H1 (cell line): Measurements from ENCODE around the gene ARHGEF40. TPM values are rescaled to one million over a fixed set of nuclear protein-coding genes. Genes with fewer than 3 reads are reported as not detected.

ENCODE experiments used
- CTCF ChIA-PET: fragments of 300-600 bp; sonication (Branson Sonifier 250); formaldehyde crosslinking; loops from one replicate; lab custom pipeline; 2021; ENCODE audit not compliant: partially characterized antibody; lab: Charles Lee
- POLR2A ChIA-PET: fragments of 300-600 bp; sonication (Branson Sonifier 250); formaldehyde crosslinking; loops from one replicate; lab custom pipeline; 2021; ENCODE audit warnings: inconsistent platforms; ENCODE audit not compliant: partially characterized antibody; lab: Charles Lee
- DNase-seq, 2 experiments: peaks; one replicate each; pipeline versions ENCODE4 v3.0.0 to v3.0.0-alpha.2; 2010 to 2022; ENCODE audit warnings: low spot score in 2 of 2, low read depth in 1 of 2, mixed read lengths in 1 of 2
- FAIRE-seq: peaks from 2 replicates; lab custom pipeline; 2011; peaks lifted over from hg19 to GRCh38; lab: Jason Lieb, UNC
- H2AFZ ChIP-seq: 2 replicates; pipeline ENCODE4 v1.8.1; 2012; ENCODE audit warnings: low read length, inconsistent platforms
- H2AK5ac ChIP-seq: 2 replicates; pipeline ENCODE4 v1.6.1; 2013; ENCODE audit warnings: low read depth, low read length
- H2BK120ac ChIP-seq: replicated peaks from 2 replicates; pipeline ENCODE3; 2013; ENCODE audit warnings: low read depth, low read length, inconsistent platforms
- H2BK12ac ChIP-seq: 2 replicates; pipeline ENCODE4 v1.6.1; 2013; ENCODE audit warnings: low read depth, low read length
- H2BK15ac ChIP-seq: 2 replicates; pipeline ENCODE4 v1.6.1; 2013; ENCODE audit warnings: low read length
- H2BK20ac ChIP-seq: 2 replicates; pipeline ENCODE4 v1.6.1; 2013; ENCODE audit warnings: low read length
- H2BK5ac ChIP-seq: 2 replicates; pipeline ENCODE4 v1.6.1; 2013; ENCODE audit warnings: low read depth, low read length
- H3K14ac ChIP-seq: 2 replicates; pipeline ENCODE4 v1.6.1; 2013; ENCODE audit warnings: inconsistent platforms; ENCODE audit not compliant: insufficient read length
- H3K18ac ChIP-seq: 2 replicates; pipeline ENCODE4 v1.6.1; 2013; ENCODE audit warnings: low read length; ENCODE audit errors: extremely low read depth
- H3K23ac ChIP-seq: 2 replicates; pipeline ENCODE4 v1.6.1; 2013; ENCODE audit warnings: inconsistent platforms; ENCODE audit not compliant: insufficient read length
- H3K23me2 ChIP-seq: 2 replicates; pipeline ENCODE4 v1.6.1; 2013; ENCODE audit warnings: low read depth, low read length
- H3K27ac ChIP-seq: 2 replicates; pipeline ENCODE4 v1.6.1; 2011; ENCODE audit warnings: low read depth, low read length, inconsistent platforms
- H3K27me3 ChIP-seq, 4 experiments: replicated peaks in 1 of 4; 1 replicate in 1 of 4; 2 replicates in 3 of 4; pipeline versions ENCODE4 v1.6.1 to v1.8.1; 2011 to 2013; ENCODE audit warnings: low read length in 3 of 4, mild to moderate bottlenecking in 3 of 4, inconsistent platforms in 2 of 4, mixed read lengths in 2 of 4, moderate library complexity in 1 of 4; ENCODE audit not compliant: control insufficient read depth in 3 of 4, insufficient read depth in 3 of 4; ENCODE audit errors: extremely low read depth in 1 of 4
- H3K36me3 ChIP-seq, 4 experiments: 2 replicates each; pipeline versions ENCODE4 v1.6.1 to v1.8.1; 2011 to 2013; ENCODE audit warnings: mild to moderate bottlenecking in 4 of 4, low read length in 3 of 4, moderate library complexity in 2 of 4, control low read depth in 1 of 4, inconsistent platforms in 1 of 4; ENCODE audit not compliant: insufficient read depth in 4 of 4, control insufficient read depth in 2 of 4
- H3K4ac ChIP-seq: replicated peaks from 2 replicates; pipeline ENCODE3; 2013; ENCODE audit warnings: low read length, low read depth, mixed read lengths, inconsistent platforms; ENCODE audit not compliant: insufficient read length
- H3K4me1 ChIP-seq, 4 experiments: replicated peaks in 1 of 4; 1 replicate in 1 of 4; 2 replicates in 3 of 4; pipeline versions ENCODE4 v1.6.1 to v1.8.1; 2011 to 2013; ENCODE audit warnings: low read length in 3 of 4, inconsistent platforms in 2 of 4, mixed read lengths in 1 of 4; ENCODE audit not compliant: insufficient read depth in 4 of 4, control insufficient read depth in 3 of 4
- H3K4me2 ChIP-seq, 2 experiments: 2 replicates each; pipeline versions ENCODE4 v1.6.1 to v1.8.1; 2011 to 2013; ENCODE audit warnings: low read depth in 2 of 2, low read length in 2 of 2, control low read depth in 1 of 2, inconsistent platforms in 1 of 2, mild to moderate bottlenecking in 1 of 2; ENCODE audit not compliant: insufficient read depth in 1 of 2
- H3K4me3 ChIP-seq, 4 experiments: fragments of 200-600, 300-600 bp in 1 of 4; sonication (generic), shearing (Covaris generic), sonication (Bioruptor Twin) in 1 of 4; 2 replicates each; pipeline versions ENCODE4 v1.5.1 to v1.8.1; 2011 to 2016; ENCODE audit warnings: low read length in 4 of 4, low read depth in 3 of 4, control low read depth in 2 of 4, inconsistent platforms in 2 of 4, mild to moderate bottlenecking in 2 of 4, mixed read lengths in 1 of 4, moderate library complexity in 1 of 4; ENCODE audit not compliant: insufficient read depth in 2 of 4; ENCODE audit errors: extremely low read depth in 1 of 4
- H3K56ac ChIP-seq: replicated peaks from 2 replicates; pipeline ENCODE3; 2013; ENCODE audit warnings: low read depth, mild to moderate bottlenecking, mixed read lengths, low read length, inconsistent platforms; ENCODE audit not compliant: insufficient read length
- H3K79me1 ChIP-seq: 2 replicates; pipeline ENCODE4 v1.6.1; 2013; ENCODE audit warnings: low read depth, low read length, control low read depth
- H3K79me2 ChIP-seq, 2 experiments: 2 replicates each; pipeline versions ENCODE4 v1.6.1 to v1.8.1; 2012 to 2013; ENCODE audit warnings: low read length in 2 of 2, mild to moderate bottlenecking in 2 of 2, inconsistent platforms in 1 of 2; ENCODE audit not compliant: insufficient read depth in 2 of 2, control insufficient read depth in 1 of 2
- H3K9ac ChIP-seq, 4 experiments: replicated peaks in 1 of 4; 1 replicate in 1 of 4; 2 replicates in 3 of 4; pipeline versions ENCODE4 v1.6.1 to v1.8.1; 2011 to 2013; ENCODE audit warnings: low read depth in 3 of 4, low read length in 3 of 4, control low read depth in 2 of 4, mild to moderate bottlenecking in 2 of 4, moderate library complexity in 2 of 4, inconsistent platforms in 1 of 4; ENCODE audit errors: extremely low read depth in 1 of 4
- H3K9me3 ChIP-seq, 2 experiments: 2 replicates each; pipeline versions ENCODE4 v1.6.1 to v1.8.1; 2012 to 2013; ENCODE audit warnings: mild to moderate bottlenecking in 2 of 2, moderate library complexity in 2 of 2, control low read depth in 1 of 2, inconsistent platforms in 1 of 2, low read depth in 1 of 2, low read length in 1 of 2, mixed read lengths in 1 of 2; ENCODE audit not compliant: insufficient read depth in 2 of 2
- H4K20me1 ChIP-seq, 2 experiments: replicated peaks in 1 of 2; 2 replicates each; pipeline versions ENCODE3 to v1.8.1; 2011 to 2013; ENCODE audit warnings: inconsistent platforms in 2 of 2, low read length in 2 of 2, mild to moderate bottlenecking in 1 of 2; ENCODE audit not compliant: insufficient read depth in 2 of 2, control insufficient read depth in 1 of 2
- H4K5ac ChIP-seq: 2 replicates; pipeline ENCODE4 v1.6.1; 2013; ENCODE audit warnings: low read length, low read depth, mixed read lengths, inconsistent platforms; ENCODE audit not compliant: insufficient read length
- H4K8ac ChIP-seq: 2 replicates; pipeline ENCODE4 v1.8.0; 2013; ENCODE audit warnings: mild to moderate bottlenecking, moderate library complexity, low read length, inconsistent platforms; ENCODE audit not compliant: insufficient read depth; ENCODE audit errors: extremely low read depth
- H4K91ac ChIP-seq: replicated peaks from 2 replicates; pipeline ENCODE3; 2013; ENCODE audit warnings: low read length, mixed read lengths, inconsistent platforms; ENCODE audit not compliant: insufficient read length
- BACH1 ChIP-seq: IDR thresholded peaks from 2 replicates; pipeline ENCODE4 v1.6.1; 2012; ENCODE audit warnings: low read length, improper control_type of control experiment
- CREB1 ChIP-seq: IDR thresholded peaks from 2 replicates; pipeline ENCODE4 v1.6.1; 2012; ENCODE audit warnings: inconsistent platforms
- EGR1 ChIP-seq: IDR thresholded peaks from 2 replicates; pipeline ENCODE4 v1.6.1; 2011; ENCODE audit warnings: low read depth, low read length, borderline replicate concordance
- GTF2F1 ChIP-seq: IDR thresholded peaks from 2 replicates; pipeline ENCODE4 v1.6.1; 2012; ENCODE audit warnings: low read depth, low read length, improper control_type of control experiment, borderline replicate concordance
- KDM4A ChIP-seq: IDR thresholded peaks from one replicate; pipeline ENCODE4 v1.7.1; 2012; ENCODE audit warnings: low read depth, mild to moderate bottlenecking, moderate library complexity, low read length, inconsistent platforms; ENCODE audit not compliant: severe bottlenecking
- POLR2A ChIP-seq, 2 experiments: IDR thresholded peaks; 1 replicate in 1 of 2; 2 replicates in 1 of 2; pipeline ENCODE4 v1.6.1; 2011; ENCODE audit warnings: low read depth in 2 of 2, low read length in 2 of 2, mild to moderate bottlenecking in 2 of 2; ENCODE audit errors: control extremely low read depth in 1 of 2
- POLR2AphosphoS5 ChIP-seq: IDR thresholded peaks from 2 replicates; pipeline ENCODE4 v1.6.1; 2011; ENCODE audit warnings: low read depth, low read length
- SIN3A ChIP-seq, 2 experiments: IDR thresholded peaks in 1 of 2; conservative IDR thresholded peaks in 1 of 2; 2 replicates each; pipeline ENCODE4 v1.6.1; 2011 to 2012; ENCODE audit warnings: low read length in 2 of 2, improper control_type of control experiment in 1 of 2, low read depth in 1 of 2, mild to moderate bottlenecking in 1 of 2
- SUZ12 ChIP-seq: fragments of 200-600 bp; sonication (generic); IDR thresholded peaks from 2 replicates; pipeline ENCODE4 v1.6.1; 2012; ENCODE audit warnings: mild to moderate bottlenecking, inconsistent platforms, low read length, moderate library complexity, mixed read lengths
- WGBS, 2 experiments: shearing (Covaris generic) in 1 of 2; methylation state at CpG; one replicate each; pipeline versions ENCODE4 v1.1.6 to v1.1.7; 2013 to 2015; ENCODE audit warnings: low lambda C conversion rate in 2 of 2, mixed read lengths in 2 of 2, inconsistent platforms in 1 of 2, low coverage in 1 of 2, missing lambda C conversion rate in 1 of 2; ENCODE audit not compliant: insufficient replicate concordance in 2 of 2, insufficient coverage in 1 of 2, insufficient read length in 1 of 2; ENCODE audit errors: extremely low coverage in 1 of 2, missing lambda C conversion rate in 1 of 2; 5-methylcytosine and 5-hydroxymethylcytosine counted together
- long read RNA-seq, 2 experiments: library from RNA in 1 of 2; library from capped mRNA in 1 of 2; stranded (forward); transcript quantifications; one replicate each; pipeline ENCODE4 v2.0.0, GENCODE V29; 2021; ENCODE audit warnings: inconsistent platforms in 1 of 2
- polyA minus RNA-seq, 3 experiments: library from RNA; depleted of rRNA, polyadenylated mRNA; stranded (reverse); fragments of >200 nt; gene quantifications; 1 replicate in 2 of 3; 2 replicates in 1 of 3; pipeline ENCODE4 v1.2.3, GENCODE V29; 2011
- polyA plus RNA-seq, 7 experiments: library from polyadenylated mRNA; depleted of rRNA in 3 of 7; stranded (reverse) in 5 of 7; unstranded in 2 of 7; fragments of >200 nt in 5 of 7; fragments of 200-250 nt in 2 of 7; gene quantifications; 1 replicate in 5 of 7; 2 replicates in 1 of 7; 4 replicates in 1 of 7; pipeline versions ENCODE4 v1.2.1 to v1.2.3, GENCODE V29; 2011 to 2013; ENCODE audit warnings: missing spikeins in 2 of 7, mixed read lengths in 2 of 7
- total RNA-seq: library from RNA; stranded (reverse); fragmentation: NEBNext Ultra II Directional; extraction: Animal tissue kit (Norgen Biotek cat#: 25700); gene quantifications from 2 replicates; pipeline ENCODE4 v1.2.1, GENCODE V29; 2021

ARHGEF40 gene
- total RNA-seq, result 49.5 and 53.1 TPM in 2 replicates
- 99.6 and 101 TPM in 2 replicates for polyA plus RNA-seq (2011; rRNA removed)
- 59.7 TPM for polyA plus RNA-seq (2011; cell fraction: cytosol; rRNA removed)
- polyA plus RNA-seq (2011; cell fraction: nucleus; rRNA removed), result 228 TPM
- 38.9 to 57.5 TPM (median 53.8 TPM) in 4 replicates for polyA plus RNA-seq (2012, experiment 1 of 2)
- polyA plus RNA-seq (2012, experiment 2 of 2), result 42.3 TPM
- polyA plus RNA-seq (2013, experiment 1 of 2), result 27.6 TPM
- 24.6 TPM for polyA plus RNA-seq (2013, experiment 2 of 2)
- polyA minus RNA-seq (2011; rRNA and poly(A)+ RNA removed), result 61.6 and 73.8 TPM in 2 replicates
- polyA minus RNA-seq (2011; cell fraction: cytosol; rRNA and poly(A)+ RNA removed), result 34.4 TPM
- 54.1 TPM for polyA minus RNA-seq (2011; cell fraction: nucleus; rRNA and poly(A)+ RNA removed)
- long read RNA-seq, experiment 1, partial matches to known transcripts, result 26 of 34 reads
- long read RNA-seq, experiment 1, other reads (novel, unspliced or antisense), result 4 of 34 reads
- long read RNA-seq, experiment 2, result 0 reads

- CTCF ChIA-PET, result interaction anchor here (0.6 to 6.6 kb wide), 24 partner anchors 7 to 786 kb away, joined by 3 to 110 read pairs (median 6); partner anchors contain the start of genes NDRG2 and TMEM253
- POLR2A ChIA-PET, result interaction anchor here (0.7 to 12.4 kb wide), 21 partner anchors 8 to 197 kb away, joined by 3 to 245 read pairs (median 5); partner anchors contain the start of genes NDRG2, TMEM253 and ZNF219
These were observed at the start of gene ARHGEF40 for GRCh38 chr14:21070083-21070609. ARHGEF40 (plus strand) TSS chr14:21070304; CDS start chr14:21070397, 93 bp downstream.

More at GRCh38 chr14:21070083-21070609, at the start of gene ARHGEF40:
- Histone ChIP-seq H3K56ac (peak within 1 kb of the TSS; percentile 84), H3K9me3 (no peaks in the 10 kb centered on the region), H2BK20ac (0 out of 2 replicates have a peak within 1 kb of the TSS, but pooled peaks have one; percentile 48), H3K79me2 (peaks cover 0 to 13% of the 10 kb centered on the region in 2 experiments; a peak in 2 of 4 replicates), H3K4me3 (peak within 1 kb of the TSS; percentile 52 to 98 (median 82)), H2AFZ (0 out of 2 replicates have a peak within 1 kb of the TSS, but pooled peaks have one; percentile 1), H2BK5ac (peak within 1 kb of the TSS; percentile 95; the same call in 1 of the 2 replicates), H2AK5ac (no peak within 1 kb of the TSS; the same call in 1 of the 2 replicates), H3K27ac (peak within 1 kb of the TSS; percentile 74), H3K79me1 (no peaks in the 10 kb centered on the region), H3K9ac (peak within 1 kb of the TSS; percentile 66 to 76 (median 72)), H3K4ac (peak within 1 kb of the TSS; percentile 88), H4K5ac (peak within 1 kb of the TSS; percentile 80), H3K18ac (peak within 1 kb of the TSS; percentile 97), H3K4me1 (peaks cover 3 to 14% (median 8%) of the 10 kb centered on the region in 4 experiments), H2BK12ac (peak within 1 kb of the TSS; percentile 92; the same call in 1 of the 2 replicates), H3K23me2 (peaks cover 25% of the 10 kb centered on the region; the same call in 1 of the 2 replicates), H3K36me3 (peaks cover 10 to 15% (median 14%) of the 10 kb centered on the region in 4 experiments; a peak in 7 of 8 replicates), H3K27me3 (peaks cover 0 to 4% (median 0%) of the 10 kb centered on the region in 4 experiments; a peak in 3 of 7 replicates), H3K4me2 (peak within 1 kb of the TSS; percentile 94 to 96), H2BK15ac (no peak within 1 kb of the TSS; the same call in 1 of the 2 replicates), H4K8ac (peak within 1 kb of the TSS; percentile 85), H3K14ac (no peak within 1 kb of the TSS), H3K23ac (peak within 1 kb of the TSS; percentile 52), H2BK120ac (peak within 1 kb of the TSS; percentile 91), H4K91ac (peak within 1 kb of the TSS; percentile 93), H4K20me1 (peaks cover 2% of the 10 kb centered on the region in 2 experiments)
- DNase-seq (no peak), FAIRE-seq (no peak)
- no peak for TF ChIP-seq BACH1
- no peak for TF ChIP-seq CREB1
- peak; percentile 62 for TF ChIP-seq KDM4A
- 0 out of 2 replicates have a peak, but pooled peaks have one; percentile 10 for TF ChIP-seq EGR1
- peak; percentile 17; the same call in 1 of the 2 replicates for TF ChIP-seq SUZ12
- TF ChIP-seq POLR2A (IDR thresholded peaks at IDR 0.05; ENCODE audit: control extremely low read depth in 1 of 2, low read depth in 2 of 2, low read length in 2 of 2), result 0 out of 3 replicates have a peak, but pooled peaks of 1 of the 2 experiments have one; percentile 16
- peak in 1 of 2 experiments; percentile 61; a peak in 2 of 4 replicates for TF ChIP-seq SIN3A (conservative IDR thresholded peaks at IDR 0.05 in 1 of 2, IDR thresholded peaks at IDR 0.05 in 1 of 2; ENCODE audit: low read depth in 1 of 2, low read length in 2 of 2)
- TF ChIP-seq GTF2F1, result no peak
- TF ChIP-seq POLR2AphosphoS5, result 0 out of 2 replicates have a peak, but pooled peaks have one; percentile 35
- 7% methylated on average over 3 of the region's 63 CpGs; no CpG with 5 or more reads in 1 of the 2 experiments for WGBS, 2 experiments
